HG03439 (cell line): Measurements from ENCODE around the gene NT5C3A.
A peak's percentile ranks its signal among the peaks of the same experiment; 100 is the strongest.
"Not testable (repeated sequence)": the region's sequence is repeated elsewhere in the genome, so short reads cannot be mapped to it uniquely, and the experiment has no call there.

ENCODE experiments used
- ATAC-seq: cut with Tn5 transposase; IDR thresholded peaks from one replicate; pipeline ENCODE4 v1.9.1; 2021; ENCODE audit warnings: mild to moderate bottlenecking, moderate library complexity; ENCODE audit not compliant: unreplicated experiment

NT5C3A gene

GRCh38 chr7:33062023-33062781, at the start of gene NT5C3A:
Gene NT5C3A, minus strand, starts transcription at chr7:33062776. Its CDS starts 71 bp downstream, at chr7:33062705.
- ATAC-seq = peak; percentile 45

GRCh38 chr7:33111614-33112013, 49.0 kb upstream of the NT5C3A start:
- no peak for ATAC-seq

GRCh38 chr7:33109758-33110238, 47.2 kb upstream of the NT5C3A start:
- ATAC-seq = no peak

- ATAC-seq = peak; percentile 85
These were observed 46.6 kb upstream of the NT5C3A start, which contains the start of gene RP9 for GRCh38 chr7:33109005-33109757. Gene RP9, minus strand, starts transcription at chr7:33109404. Its CDS starts 32 bp downstream, at chr7:33109372.

- no peak for ATAC-seq
These were observed 46.0 kb upstream of the NT5C3A start for GRCh38 chr7:33108554-33109004.

- ATAC-seq = peak; percentile 35
These were observed 44.8 kb upstream of the NT5C3A start for GRCh38 chr7:33107136-33108066.

GRCh38 chr7:33101906-33102305, 39.3 kb upstream of the NT5C3A start:
- ATAC-seq = no peak

- ATAC-seq = no peak
These were observed 38.2 kb upstream of the NT5C3A start for GRCh38 chr7:33100770-33101169.

- no peak for ATAC-seq
These were observed 36.8 kb upstream of the NT5C3A start for GRCh38 chr7:33099154-33099940.

GRCh38 chr7:33094745-33095275, 32.2 kb upstream of the NT5C3A start:
- not testable (repeated sequence) for ATAC-seq

- ATAC-seq = no peak
These were observed 30.7 kb upstream of the NT5C3A start for GRCh38 chr7:33093266-33093665.

- ATAC-seq = no peak
These were observed 29.1 kb upstream of the NT5C3A start for GRCh38 chr7:33091641-33092191.

- no peak for ATAC-seq
These were observed 28.5 kb upstream of the NT5C3A start for GRCh38 chr7:33091111-33091531.

- no peak for ATAC-seq
These were observed 26.6 kb upstream of the NT5C3A start for GRCh38 chr7:33089142-33089541.

- no peak for ATAC-seq
These were observed 25.3 kb upstream of the NT5C3A start for GRCh38 chr7:33087858-33088257.

- no peak for ATAC-seq
These were observed 24.8 kb upstream of the NT5C3A start for GRCh38 chr7:33087356-33087755.

GRCh38 chr7:33079763-33080690, 17.5 kb upstream of the NT5C3A start:
- ATAC-seq = no peak

- no peak for ATAC-seq
These were observed 16.5 kb upstream of the NT5C3A start for GRCh38 chr7:33079096-33079495.
